ENCODE measurements around the gene ST3GAL3.
"Not testable (repeated sequence)": the region's sequence is repeated elsewhere in the genome, so short reads cannot be mapped to it uniquely, and the experiment has no call there.

DNA sequence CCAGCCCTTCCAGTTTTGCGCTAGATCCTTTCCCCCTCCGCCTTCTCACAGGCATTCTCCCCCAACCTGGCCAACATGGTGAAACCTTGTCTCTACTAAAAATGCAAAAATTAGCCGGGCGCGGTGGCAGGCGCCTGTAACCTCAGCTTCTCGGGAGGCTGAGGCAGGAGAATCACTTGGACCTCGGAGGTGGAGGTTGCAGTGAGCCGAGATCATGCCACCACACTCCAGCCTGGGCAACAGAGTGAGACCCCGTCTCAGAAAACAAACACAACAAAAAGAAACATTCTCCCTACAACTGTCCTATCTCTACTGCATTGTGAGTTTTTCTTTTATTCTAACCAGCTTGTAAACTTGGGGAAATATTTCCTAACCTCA, 126.6 kb downstream of the ST3GAL3 start:
- TF ChIP-seq, protein P1, sequence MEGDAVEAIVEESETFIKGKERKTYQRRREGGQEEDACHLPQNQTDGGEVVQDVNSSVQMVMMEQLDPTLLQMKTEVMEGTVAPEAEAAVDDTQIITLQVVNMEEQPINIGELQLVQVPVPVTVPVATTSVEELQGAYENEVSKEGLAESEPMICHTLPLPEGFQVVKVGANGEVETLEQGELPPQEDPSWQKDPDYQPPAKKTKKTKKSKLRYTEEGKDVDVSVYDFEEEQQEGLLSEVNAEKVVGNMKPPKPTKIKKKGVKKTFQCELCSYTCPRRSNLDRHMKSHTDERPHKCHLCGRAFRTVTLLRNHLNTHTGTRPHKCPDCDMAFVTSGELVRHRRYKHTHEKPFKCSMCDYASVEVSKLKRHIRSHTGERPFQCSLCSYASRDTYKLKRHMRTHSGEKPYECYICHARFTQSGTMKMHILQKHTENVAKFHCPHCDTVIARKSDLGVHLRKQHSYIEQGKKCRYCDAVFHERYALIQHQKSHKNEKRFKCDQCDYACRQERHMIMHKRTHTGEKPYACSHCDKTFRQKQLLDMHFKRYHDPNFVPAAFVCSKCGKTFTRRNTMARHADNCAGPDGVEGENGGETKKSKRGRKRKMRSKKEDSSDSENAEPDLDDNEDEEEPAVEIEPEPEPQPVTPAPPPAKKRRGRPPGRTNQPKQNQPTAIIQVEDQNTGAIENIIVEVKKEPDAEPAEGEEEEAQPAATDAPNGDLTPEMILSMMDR (IDR thresholded peaks at IDR 0.05): not testable (repeated sequence)
- not testable (repeated sequence) for TF ChIP-seq POLR2A, POLR2AphosphoS5 (IDR thresholded peaks at IDR 0.05)

All from breast epithelium (tissue), 3 donors.